Kidney epithelial cell (primary cell): ENCODE data around the gene DHRS7C. TPM values are rescaled to one million over a fixed set of nuclear protein-coding genes. Genes with fewer than 3 reads are reported as not detected.

ENCODE experiments used
- DNase-seq: peaks from one replicate; pipeline ENCODE4 v3.0.0-alpha.2; 2010; ENCODE audit warnings: low read depth
- H3K27me3 ChIP-seq: 2 replicates; pipeline ENCODE4 v1.6.0; 2011; ENCODE audit warnings: low read length; ENCODE audit not compliant: control insufficient read depth, insufficient read depth
- H3K36me3 ChIP-seq: 2 replicates; pipeline ENCODE4 v1.5.1; 2011; ENCODE audit warnings: low read length; ENCODE audit not compliant: control insufficient read depth, insufficient read depth
- H3K4me3 ChIP-seq: 2 replicates; pipeline ENCODE4 v1.5.1; 2011; ENCODE audit warnings: low read depth, mild to moderate bottlenecking, control low read depth, low read length
- total RNA-seq: library from RNA; depleted of rRNA; stranded (reverse); fragments of >200 nt; gene quantifications from 2 replicates; pipeline ENCODE4 v1.2.3, GENCODE V29; 2015
- TF ChIP-seq, protein P1 (sequence below): IDR thresholded peaks from 2 replicates; pipeline ENCODE4 v1.5.1; 2011; ENCODE audit warnings: mild to moderate bottlenecking, moderate library complexity, low read length, control low read depth, inconsistent platforms; ENCODE audit not compliant: insufficient read depth, poor library complexity, severe bottlenecking

The DHRS7C gene
- not detected in 2 replicates for total RNA-seq

DNA sequence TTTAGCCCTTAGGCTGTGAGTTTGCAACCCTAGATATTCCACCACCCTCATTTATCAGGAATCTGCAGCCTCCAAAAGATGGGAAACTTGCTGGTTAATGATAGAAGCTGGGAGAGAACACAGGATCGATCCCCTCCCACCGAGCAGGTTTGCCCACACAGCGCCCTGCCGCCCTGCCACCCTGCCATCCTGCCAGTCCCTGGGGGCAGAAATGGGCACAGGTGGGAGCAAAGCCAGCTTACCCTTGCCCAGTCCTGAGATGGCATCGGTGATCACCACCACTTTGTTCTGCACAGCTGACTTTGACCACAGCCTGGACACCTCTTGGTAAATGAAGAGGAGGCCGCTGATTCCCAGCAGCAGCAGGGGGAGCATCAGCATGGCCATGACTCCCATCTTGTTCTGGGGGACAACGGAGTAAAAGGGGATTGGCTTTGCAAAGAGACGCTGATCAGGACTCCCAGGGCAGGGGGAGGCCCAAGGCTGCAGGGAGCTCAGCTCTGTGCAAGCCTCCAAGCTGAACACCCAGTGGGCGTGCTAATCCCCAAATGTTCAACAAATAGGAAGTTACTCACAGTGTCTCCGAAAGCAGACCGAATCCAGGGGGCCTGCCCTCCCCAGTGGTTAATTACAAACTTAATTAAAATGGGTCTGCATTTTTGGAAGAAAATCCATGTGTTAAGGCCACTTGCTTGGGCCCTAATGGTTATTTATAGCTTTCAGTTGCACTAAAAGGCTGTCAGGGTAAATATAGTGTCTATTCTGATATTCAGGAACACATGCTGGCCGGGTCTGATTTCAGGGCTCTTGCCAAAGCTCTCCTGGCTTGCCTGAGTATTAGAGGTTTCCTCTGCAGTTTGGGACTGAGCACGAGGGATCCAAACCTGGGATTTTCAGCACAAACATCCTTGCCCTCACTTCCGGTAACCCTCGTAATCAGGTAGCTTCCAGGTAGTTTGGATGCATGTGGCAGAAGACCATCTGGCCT lies at the start of gene DHRS7C:
Gene DHRS7C, minus strand, starts transcription at position 704 of the 988 bp plus-strand sequence. Its CDS starts 308 bp downstream, at position 396.
- Histone ChIP-seq H3K4me3 (no peak within 1 kb of the TSS), H3K36me3 (no peaks in the 10 kb centered on the region), H3K27me3 (no peaks in the 10 kb centered on the region)
- DNase-seq, result no peak
- TF ChIP-seq, protein P1, sequence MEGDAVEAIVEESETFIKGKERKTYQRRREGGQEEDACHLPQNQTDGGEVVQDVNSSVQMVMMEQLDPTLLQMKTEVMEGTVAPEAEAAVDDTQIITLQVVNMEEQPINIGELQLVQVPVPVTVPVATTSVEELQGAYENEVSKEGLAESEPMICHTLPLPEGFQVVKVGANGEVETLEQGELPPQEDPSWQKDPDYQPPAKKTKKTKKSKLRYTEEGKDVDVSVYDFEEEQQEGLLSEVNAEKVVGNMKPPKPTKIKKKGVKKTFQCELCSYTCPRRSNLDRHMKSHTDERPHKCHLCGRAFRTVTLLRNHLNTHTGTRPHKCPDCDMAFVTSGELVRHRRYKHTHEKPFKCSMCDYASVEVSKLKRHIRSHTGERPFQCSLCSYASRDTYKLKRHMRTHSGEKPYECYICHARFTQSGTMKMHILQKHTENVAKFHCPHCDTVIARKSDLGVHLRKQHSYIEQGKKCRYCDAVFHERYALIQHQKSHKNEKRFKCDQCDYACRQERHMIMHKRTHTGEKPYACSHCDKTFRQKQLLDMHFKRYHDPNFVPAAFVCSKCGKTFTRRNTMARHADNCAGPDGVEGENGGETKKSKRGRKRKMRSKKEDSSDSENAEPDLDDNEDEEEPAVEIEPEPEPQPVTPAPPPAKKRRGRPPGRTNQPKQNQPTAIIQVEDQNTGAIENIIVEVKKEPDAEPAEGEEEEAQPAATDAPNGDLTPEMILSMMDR, result no peak

DNA sequence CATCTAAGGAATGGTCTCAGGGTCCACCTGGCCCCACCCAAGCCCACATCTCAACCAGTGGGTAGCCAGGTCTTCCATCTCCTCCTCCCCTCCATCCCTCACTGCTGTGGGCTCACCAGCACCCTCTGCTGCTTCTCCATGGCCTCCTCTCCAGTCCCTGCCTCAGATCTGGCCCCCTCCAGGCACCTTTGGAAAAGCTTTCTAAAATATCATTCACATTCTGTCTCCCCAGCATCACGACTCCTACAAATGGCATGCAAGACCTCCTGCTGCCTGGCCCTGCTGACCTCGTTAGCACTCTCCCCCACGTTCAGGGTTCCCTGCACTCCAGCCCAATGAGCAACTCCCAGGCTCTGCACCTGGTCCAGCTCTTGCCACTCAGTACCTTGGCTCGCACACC lies 48.0 kb upstream of the DHRS7C start:
- TF ChIP-seq, protein P1, result peak; percentile 34
- Histone ChIP-seq H3K4me3 (no peak overlapping the region), H3K36me3 (no peaks in the 10 kb centered on the region), H3K27me3 (no peaks in the 10 kb centered on the region)
- DNase-seq, result no peak

DNA sequence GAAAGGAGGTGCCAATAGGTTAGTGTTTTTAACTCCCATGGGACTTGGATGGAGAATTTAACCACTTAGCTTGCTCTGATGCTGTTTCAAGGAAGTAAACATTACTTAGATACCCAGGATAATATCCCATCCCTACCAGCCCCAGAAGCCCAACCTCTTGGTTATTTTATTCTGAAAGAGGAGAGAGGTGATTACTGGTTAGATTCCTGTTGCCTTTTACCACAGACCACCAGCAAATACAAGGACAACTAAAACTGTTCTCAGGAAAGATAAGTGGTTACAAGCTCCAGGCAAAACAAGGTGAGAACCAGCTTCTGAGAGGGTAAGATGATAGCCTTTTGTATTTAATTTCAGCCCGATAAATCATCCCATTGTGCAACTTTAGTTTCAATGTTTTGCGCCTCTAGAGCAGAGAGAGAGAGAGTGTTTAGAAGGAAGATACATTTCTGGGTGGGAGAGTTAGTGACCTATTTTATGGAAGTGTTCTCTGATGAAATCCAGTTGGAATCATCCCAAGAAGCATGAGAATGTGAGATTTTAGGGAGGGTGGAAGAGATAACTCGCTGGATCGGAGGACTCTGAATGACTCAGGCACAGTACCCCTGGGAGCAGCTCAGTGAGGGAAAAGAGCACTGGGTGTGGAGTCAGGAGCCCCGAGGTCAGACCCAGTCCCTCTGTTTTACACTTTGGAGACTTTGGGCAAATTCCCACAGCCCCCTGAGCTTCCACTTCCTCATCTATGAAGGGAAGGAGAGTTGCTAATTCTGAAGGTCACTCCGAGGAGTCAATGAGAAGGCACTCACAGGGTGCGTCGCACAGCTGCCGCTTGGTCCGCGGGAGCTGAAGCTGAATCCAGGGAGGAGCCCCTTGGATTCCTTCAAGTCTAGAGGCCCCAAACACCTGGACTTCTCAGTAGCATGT lies 46.4 kb upstream of the DHRS7C start:
- TF ChIP-seq, protein P1, result no peak
- Histone ChIP-seq H3K27me3 (no peaks in the 10 kb centered on the region), H3K36me3 (no peaks in the 10 kb centered on the region), H3K4me3 (no peak overlapping the region)
- no peak for DNase-seq

- Histone ChIP-seq H3K36me3 (no peaks in the 10 kb centered on the region), H3K27me3 (no peaks in the 10 kb centered on the region), H3K4me3 (no peak overlapping the region)
- DNase-seq, result no peak
- TF ChIP-seq, protein P1, result no peak
Measured at GRCh38 chr17:9833922-9834321, 42.5 kb upstream of the DHRS7C start.

DNA sequence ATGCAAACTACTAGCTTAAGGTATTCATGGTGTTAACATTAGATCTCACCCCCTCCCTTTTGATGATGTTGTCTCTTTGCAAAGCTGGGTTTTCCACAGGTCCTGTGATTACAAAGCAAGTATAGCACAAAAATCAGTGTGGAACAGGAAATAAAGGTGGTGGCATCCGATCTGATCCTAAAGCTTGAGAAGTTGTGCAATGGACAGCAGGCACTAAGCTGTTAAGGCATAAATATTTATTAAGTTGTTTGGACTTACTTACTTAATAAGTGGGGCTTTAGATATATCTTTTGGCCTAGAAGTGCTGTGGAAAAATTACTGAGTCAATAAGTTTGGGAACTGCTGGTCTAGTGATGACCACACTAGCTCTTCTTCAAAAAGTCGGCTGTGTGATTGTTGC lies 39.3 kb upstream of the DHRS7C start:
- DNase-seq, result no peak
- Histone ChIP-seq H3K27me3 (no peaks in the 10 kb centered on the region), H3K36me3 (no peaks in the 10 kb centered on the region), H3K4me3 (no peak overlapping the region)
- TF ChIP-seq, protein P1, result no peak
